ENCODE results near the gene DPM2. TPM values are rescaled to one million over a fixed set of nuclear protein-coding genes. Genes with fewer than 3 reads are reported as not detected.
A peak's percentile ranks its signal among the peaks of the same experiment; 100 is the strongest.

The DPM2 gene
- total RNA-seq, 1 donor from 2014 or later = 29.2 TPM

DNA sequence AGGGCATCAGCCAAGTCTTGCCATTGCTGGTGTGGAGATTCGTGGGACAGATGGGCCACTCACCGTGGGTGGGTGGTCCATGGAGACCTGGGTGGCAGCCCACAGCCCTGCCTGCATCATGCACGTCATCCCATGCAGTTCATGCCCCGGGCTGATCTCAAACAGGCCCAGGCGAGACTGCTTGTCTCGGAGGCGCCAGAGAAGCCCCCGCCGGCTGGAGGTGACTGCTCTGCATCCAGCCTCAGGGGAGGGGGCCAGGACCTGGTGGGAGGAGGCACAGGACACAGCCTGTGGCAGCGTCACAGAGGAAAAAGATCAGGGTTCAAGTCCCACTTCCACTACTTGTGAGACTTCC lies 8.1 kb downstream of the DPM2 start:
- no peak for DNase-seq (ENCODE audit: extremely low spot score, unreplicated experiment)
- Mint-ChIP-seq H3K4me3 (ENCODE audit: unreplicated experiment) (no peak overlapping the region), H3K27ac (ENCODE audit: unreplicated experiment) (no peak overlapping the region), H3K36me3 (ENCODE audit: unreplicated experiment) (no peaks in the 10 kb centered on the region), H3K9me3 (ENCODE audit: unreplicated experiment) (no peaks in the 10 kb centered on the region), H3K27me3 (ENCODE audit: unreplicated experiment) (no peaks in the 10 kb centered on the region), H3K4me1 (ENCODE audit: unreplicated experiment) (peaks cover 30% of the 10 kb centered on the region)
- TF ChIP-seq CTCF (IDR thresholded peaks at IDR 0.05) = no peak

DNA sequence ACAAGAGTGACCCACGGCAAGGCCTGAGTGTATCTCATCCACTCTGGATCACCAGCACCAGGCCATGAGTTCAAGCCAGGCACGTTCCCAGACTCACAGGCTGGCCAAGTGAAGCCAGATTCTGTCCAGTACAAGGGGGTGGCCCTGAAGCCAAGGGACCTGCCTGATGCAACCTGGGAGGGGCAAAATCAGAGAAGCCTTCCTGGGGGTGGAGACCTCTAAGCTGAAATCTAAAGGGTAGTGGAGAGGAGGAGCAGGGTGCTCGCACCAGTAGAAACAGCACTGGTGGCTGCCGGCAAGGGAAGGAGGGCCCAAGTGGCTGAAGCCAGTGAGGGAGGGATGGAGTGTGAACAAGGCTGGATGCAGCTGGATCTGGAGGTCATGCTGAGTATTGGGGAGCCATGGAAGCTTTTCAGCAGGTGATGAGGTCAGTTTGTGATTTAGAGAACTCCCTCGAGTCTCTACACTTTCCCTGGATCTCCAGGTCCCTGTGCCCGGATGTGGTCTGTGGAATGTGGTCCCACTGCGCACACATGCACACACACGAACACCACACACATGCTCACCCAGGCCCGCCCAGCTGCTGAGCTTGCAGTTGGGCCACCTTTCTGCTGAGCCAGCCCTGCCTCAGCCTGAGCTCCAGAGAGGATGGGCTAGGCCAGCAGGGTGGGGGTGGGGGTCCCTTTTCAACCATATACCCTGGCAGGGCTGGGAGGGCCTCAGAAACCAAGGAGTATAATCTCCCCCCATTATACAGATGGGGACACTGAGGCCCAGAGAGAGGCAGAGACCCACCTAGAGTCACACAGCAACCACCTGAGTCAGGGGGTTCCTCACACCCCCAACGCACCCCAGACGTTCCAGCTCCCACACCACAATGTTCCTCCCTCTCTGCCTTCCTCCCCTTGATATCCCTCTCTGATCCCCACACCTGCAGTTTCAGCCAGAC lies 8.7 kb downstream of the DPM2 start:
- TF ChIP-seq CTCF (IDR thresholded peaks at IDR 0.05) = no peak
- H3K9me3 Mint-ChIP-seq (ENCODE audit: unreplicated experiment) = no peaks in the 10 kb centered on the region
- H3K4me1 Mint-ChIP-seq (ENCODE audit: unreplicated experiment) = peaks cover 27% of the 10 kb centered on the region
- no peak overlapping the region for H3K27ac Mint-ChIP-seq (ENCODE audit: unreplicated experiment)
- no peaks in the 10 kb centered on the region for H3K27me3 Mint-ChIP-seq (ENCODE audit: unreplicated experiment)
- no peak for DNase-seq (ENCODE audit: extremely low spot score, unreplicated experiment)
- H3K4me3 Mint-ChIP-seq (ENCODE audit: unreplicated experiment) = no peak overlapping the region
- no peaks in the 10 kb centered on the region for H3K36me3 Mint-ChIP-seq (ENCODE audit: unreplicated experiment)

DNA sequence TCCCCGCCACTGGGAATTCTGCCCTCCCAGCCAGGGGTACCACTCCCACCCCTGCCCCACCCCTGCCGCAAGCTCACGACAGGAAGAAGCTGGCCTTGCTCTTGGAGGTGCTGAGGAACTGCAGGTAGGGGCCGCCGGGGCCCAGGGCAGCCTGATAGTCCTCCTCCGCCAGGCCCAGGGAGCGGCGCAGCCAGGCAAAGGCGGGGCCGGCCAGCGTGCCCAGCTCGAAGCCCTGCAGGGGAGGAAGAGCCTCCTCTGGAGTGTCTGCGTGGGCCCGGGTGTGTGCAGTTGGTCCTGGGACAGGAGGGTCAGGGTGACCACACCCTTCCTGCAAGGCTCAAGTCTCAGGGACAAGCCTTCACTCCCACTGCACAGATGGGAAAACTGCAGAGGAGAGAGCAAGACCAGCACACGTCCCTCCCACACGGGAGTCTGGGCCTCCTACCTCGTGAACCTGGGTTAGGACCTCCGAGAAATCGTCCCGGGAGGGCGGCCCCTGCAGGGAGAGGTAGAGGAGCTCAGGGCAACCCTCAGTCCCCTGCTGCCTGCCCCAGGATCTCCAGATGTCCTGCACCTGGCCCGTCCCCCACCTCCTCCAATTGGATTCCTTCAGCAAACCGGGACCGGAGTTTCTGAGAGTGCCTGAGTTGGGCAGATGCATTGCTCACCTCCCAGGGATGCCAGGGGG lies 9.5 kb downstream of the DPM2 start:
- DNase-seq (ENCODE audit: extremely low spot score, unreplicated experiment) = no peak
- Mint-ChIP-seq H3K4me3 (ENCODE audit: unreplicated experiment) (no peak overlapping the region), H3K27ac (ENCODE audit: unreplicated experiment) (no peak overlapping the region), H3K27me3 (ENCODE audit: unreplicated experiment) (no peaks in the 10 kb centered on the region), H3K9me3 (ENCODE audit: unreplicated experiment) (no peaks in the 10 kb centered on the region), H3K4me1 (ENCODE audit: unreplicated experiment) (peaks cover 32% of the 10 kb centered on the region), H3K36me3 (ENCODE audit: unreplicated experiment) (no peaks in the 10 kb centered on the region)
- TF ChIP-seq CTCF (IDR thresholded peaks at IDR 0.05) = no peak

DNA sequence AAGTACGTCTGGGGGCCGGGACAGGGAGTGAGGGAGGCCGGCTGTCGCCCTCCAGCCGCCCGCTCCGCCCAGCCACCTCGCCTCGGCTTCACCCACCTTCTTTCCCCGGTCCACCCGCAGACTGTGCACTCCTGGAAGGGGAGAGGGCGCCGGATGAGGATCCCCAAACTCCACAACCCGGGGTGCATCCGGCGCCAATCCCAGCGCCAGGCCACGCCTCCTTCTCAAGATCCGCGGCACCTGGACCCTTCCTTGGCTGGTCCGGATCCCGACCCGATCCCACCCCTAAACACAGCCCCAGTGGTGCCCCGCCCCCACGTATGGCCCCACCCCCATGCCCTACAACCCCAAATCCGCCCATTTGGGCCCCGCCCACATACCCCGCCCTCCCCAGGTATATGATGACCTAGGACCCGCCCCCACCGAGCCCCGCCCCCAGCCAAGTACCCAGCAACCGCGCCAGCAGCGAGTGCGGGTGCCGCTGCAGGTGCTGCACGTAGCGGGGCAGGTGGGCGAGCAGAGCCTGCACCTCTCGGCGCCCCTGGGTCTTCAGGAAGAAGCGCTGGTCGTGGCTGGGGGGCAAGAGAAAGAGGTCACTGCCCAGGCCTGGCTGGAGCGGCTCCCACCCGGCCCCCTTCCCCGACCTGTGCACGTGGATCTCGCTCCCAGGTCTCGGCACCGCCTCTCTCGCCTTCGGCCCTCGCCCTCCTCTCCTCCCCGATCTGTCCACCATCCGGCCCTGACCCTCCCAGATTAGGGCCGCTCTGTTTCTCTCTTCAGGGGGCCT lies 10.3 kb downstream of the DPM2 start:
- no peaks in the 10 kb centered on the region for H3K27me3 Mint-ChIP-seq (ENCODE audit: unreplicated experiment)

More for the DNA sequence above, 10.3 kb downstream of the DPM2 start:
- no peak for DNase-seq (ENCODE audit: extremely low spot score, unreplicated experiment)
- TF ChIP-seq CTCF (IDR thresholded peaks at IDR 0.05) = no peak
- Mint-ChIP-seq H3K36me3 (ENCODE audit: unreplicated experiment) (no peaks in the 10 kb centered on the region), H3K4me3 (ENCODE audit: unreplicated experiment) (peak overlapping the region; percentile 54), H3K27ac (ENCODE audit: unreplicated experiment) (no peak overlapping the region), H3K4me1 (ENCODE audit: unreplicated experiment) (peaks cover 30% of the 10 kb centered on the region), H3K9me3 (ENCODE audit: unreplicated experiment) (no peaks in the 10 kb centered on the region)
